ENCODE results near the gene TSR3.

TSR3 gene

DNA sequence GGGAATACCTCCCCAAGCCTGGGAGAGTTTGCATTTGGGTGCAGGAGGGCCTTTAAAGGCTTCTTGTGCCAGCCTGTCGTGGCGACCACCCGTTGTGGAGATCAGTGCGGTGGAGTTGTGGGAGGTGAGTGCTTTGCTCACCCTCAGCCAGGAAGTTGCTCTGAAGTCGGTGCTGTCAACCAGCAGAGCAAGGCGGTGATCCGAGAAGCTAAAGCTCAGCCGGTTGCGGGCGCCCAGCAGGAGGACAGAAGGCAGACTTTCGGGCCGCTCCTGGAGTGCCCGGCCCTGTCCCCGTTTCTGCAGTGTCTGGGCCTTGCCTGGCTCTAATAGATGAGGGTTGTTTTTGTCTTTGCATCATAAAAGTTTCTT lies 40.9 kb downstream of the TSR3 start:
- DNase-seq, result peak; percentile 34

DNA sequence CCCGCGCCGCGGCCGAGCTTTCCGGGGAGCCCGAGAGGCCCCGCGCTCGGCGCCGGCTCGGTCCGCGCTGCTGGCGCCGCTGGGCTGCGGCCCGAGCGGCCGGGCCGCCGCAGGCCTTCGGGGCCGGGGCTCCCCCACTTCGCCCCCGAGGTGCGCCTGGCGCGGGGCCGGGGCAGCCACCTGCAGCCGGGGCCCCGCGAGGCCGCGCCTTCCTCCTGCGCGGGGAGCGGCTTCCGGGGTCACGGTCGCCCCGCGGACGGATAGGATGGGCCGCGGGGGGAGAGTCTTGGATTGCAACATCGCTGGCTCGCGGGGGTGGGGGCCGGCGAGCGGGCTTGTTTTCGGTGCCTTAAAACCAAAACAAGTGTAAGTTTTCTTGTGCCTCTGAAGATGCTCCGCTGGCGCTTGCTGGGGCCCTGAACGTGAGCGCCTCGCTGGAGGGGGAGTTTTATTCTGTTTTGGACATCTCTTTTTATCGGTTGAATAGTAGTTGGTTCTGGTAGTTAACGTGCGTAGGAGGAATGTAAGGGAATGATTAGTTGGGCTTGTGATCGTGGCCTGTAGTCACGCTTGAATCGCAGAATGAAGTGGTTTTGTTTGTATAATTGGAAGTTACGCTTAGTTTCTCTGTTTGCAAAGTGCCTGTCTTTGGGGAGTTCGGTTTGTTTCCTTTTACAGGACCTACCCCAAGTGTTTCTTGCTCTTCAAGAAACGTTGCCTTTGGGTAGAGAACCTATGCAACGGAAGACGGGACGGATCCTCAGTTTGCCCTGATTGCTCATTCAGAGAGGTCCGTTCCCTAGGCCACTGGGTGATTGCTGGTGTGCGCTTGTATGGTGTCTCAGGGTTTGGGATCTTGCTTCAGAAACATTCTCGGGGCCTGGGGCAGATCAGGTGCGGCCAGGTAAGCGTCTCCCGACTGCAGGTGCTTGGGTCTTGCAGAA lies 41.5 kb downstream of the TSR3 start:
- H3F3A ChIP-seq (ENCODE audit: insufficient read depth, low read length), result no peaks in the 10 kb centered on the region
- peak overlapping the region; percentile 80 for H3K4me2 ChIP-seq (ENCODE audit: low read depth, low read length)
- no peaks in the 10 kb centered on the region for H3K9me2 ChIP-seq (replicated peaks; ENCODE audit: insufficient read depth, low read length)
- no peak overlapping the region for H2AFZ ChIP-seq (ENCODE audit: low read length)
- TF ChIP-seq EZH2phosphoT487 (IDR thresholded peaks at IDR 0.05; ENCODE audit: low read length) (no peak), EZH2 (optimal IDR thresholded peaks at IDR 0.05; ENCODE audit: low read depth, low read length) (no peak)
- TF ChIP-seq, protein P1, sequence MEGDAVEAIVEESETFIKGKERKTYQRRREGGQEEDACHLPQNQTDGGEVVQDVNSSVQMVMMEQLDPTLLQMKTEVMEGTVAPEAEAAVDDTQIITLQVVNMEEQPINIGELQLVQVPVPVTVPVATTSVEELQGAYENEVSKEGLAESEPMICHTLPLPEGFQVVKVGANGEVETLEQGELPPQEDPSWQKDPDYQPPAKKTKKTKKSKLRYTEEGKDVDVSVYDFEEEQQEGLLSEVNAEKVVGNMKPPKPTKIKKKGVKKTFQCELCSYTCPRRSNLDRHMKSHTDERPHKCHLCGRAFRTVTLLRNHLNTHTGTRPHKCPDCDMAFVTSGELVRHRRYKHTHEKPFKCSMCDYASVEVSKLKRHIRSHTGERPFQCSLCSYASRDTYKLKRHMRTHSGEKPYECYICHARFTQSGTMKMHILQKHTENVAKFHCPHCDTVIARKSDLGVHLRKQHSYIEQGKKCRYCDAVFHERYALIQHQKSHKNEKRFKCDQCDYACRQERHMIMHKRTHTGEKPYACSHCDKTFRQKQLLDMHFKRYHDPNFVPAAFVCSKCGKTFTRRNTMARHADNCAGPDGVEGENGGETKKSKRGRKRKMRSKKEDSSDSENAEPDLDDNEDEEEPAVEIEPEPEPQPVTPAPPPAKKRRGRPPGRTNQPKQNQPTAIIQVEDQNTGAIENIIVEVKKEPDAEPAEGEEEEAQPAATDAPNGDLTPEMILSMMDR (IDR thresholded peaks at IDR 0.05; ENCODE audit: low read length), result no peak
- H3K27ac ChIP-seq (ENCODE audit: low read length), result no peak overlapping the region; the same call in 1 of the 2 replicates
- H3K36me3 ChIP-seq (replicated peaks; ENCODE audit: insufficient read depth, low read length), result no peaks in the 10 kb centered on the region; the same call in 1 of the 2 replicates
- H3K4me1 ChIP-seq (ENCODE audit: low read length), result peaks cover 9% of the 10 kb centered on the region
- H3K27me3 ChIP-seq (replicated peaks; ENCODE audit: insufficient read depth, low read length), result no peaks in the 10 kb centered on the region
- H3K4me3 ChIP-seq (ENCODE audit: low read length), result peak overlapping the region; percentile 77
- peaks cover 53% of the 10 kb centered on the region for H3K79me2 ChIP-seq (ENCODE audit: low read length)
- DNase-seq, result peak; percentile 36
- peaks cover 42% of the 10 kb centered on the region for H4K20me1 ChIP-seq (ENCODE audit: insufficient read depth, low read length)
- H3K9me3 ChIP-seq (replicated peaks; ENCODE audit: insufficient read depth, low read length), result no peaks in the 10 kb centered on the region
- peak overlapping the region; percentile 72 for H3K9ac ChIP-seq (ENCODE audit: low read length)

More for the DNA sequence above, 40.9 kb downstream of the TSR3 start:
- H3K4me3 ChIP-seq (ENCODE audit: low read length), result peak overlapping the region; percentile 77
- no peak overlapping the region for H3K27ac ChIP-seq (ENCODE audit: low read length)
- no peaks in the 10 kb centered on the region for H3K27me3 ChIP-seq (replicated peaks; ENCODE audit: insufficient read depth, low read length)
- H3K4me1 ChIP-seq (ENCODE audit: low read length), result peaks cover 9% of the 10 kb centered on the region
- peaks cover 60% of the 10 kb centered on the region for H3K79me2 ChIP-seq (ENCODE audit: low read length)
- peak overlapping the region; percentile 72; the same call in 1 of the 2 replicates for H3K9ac ChIP-seq (ENCODE audit: low read length)
- no peak overlapping the region for H2AFZ ChIP-seq (ENCODE audit: low read length)
- TF ChIP-seq EZH2 (optimal IDR thresholded peaks at IDR 0.05; ENCODE audit: low read depth, low read length), result no peak
- TF ChIP-seq, protein P1 (IDR thresholded peaks at IDR 0.05; ENCODE audit: low read length), result no peak
- TF ChIP-seq EZH2phosphoT487 (IDR thresholded peaks at IDR 0.05; ENCODE audit: low read length), result no peak
- H4K20me1 ChIP-seq (ENCODE audit: insufficient read depth, low read length), result peaks cover 44% of the 10 kb centered on the region
- no peaks in the 10 kb centered on the region for H3K9me3 ChIP-seq (replicated peaks; ENCODE audit: insufficient read depth, low read length)
- no peaks in the 10 kb centered on the region for H3F3A ChIP-seq (ENCODE audit: insufficient read depth, low read length)
- no peaks in the 10 kb centered on the region for H3K9me2 ChIP-seq (replicated peaks; ENCODE audit: insufficient read depth, low read length)
- H3K4me2 ChIP-seq (ENCODE audit: low read depth, low read length), result peak overlapping the region; percentile 80
- no peaks in the 10 kb centered on the region; the same call in 1 of the 2 replicates for H3K36me3 ChIP-seq (replicated peaks; ENCODE audit: insufficient read depth, low read length)

DNA sequence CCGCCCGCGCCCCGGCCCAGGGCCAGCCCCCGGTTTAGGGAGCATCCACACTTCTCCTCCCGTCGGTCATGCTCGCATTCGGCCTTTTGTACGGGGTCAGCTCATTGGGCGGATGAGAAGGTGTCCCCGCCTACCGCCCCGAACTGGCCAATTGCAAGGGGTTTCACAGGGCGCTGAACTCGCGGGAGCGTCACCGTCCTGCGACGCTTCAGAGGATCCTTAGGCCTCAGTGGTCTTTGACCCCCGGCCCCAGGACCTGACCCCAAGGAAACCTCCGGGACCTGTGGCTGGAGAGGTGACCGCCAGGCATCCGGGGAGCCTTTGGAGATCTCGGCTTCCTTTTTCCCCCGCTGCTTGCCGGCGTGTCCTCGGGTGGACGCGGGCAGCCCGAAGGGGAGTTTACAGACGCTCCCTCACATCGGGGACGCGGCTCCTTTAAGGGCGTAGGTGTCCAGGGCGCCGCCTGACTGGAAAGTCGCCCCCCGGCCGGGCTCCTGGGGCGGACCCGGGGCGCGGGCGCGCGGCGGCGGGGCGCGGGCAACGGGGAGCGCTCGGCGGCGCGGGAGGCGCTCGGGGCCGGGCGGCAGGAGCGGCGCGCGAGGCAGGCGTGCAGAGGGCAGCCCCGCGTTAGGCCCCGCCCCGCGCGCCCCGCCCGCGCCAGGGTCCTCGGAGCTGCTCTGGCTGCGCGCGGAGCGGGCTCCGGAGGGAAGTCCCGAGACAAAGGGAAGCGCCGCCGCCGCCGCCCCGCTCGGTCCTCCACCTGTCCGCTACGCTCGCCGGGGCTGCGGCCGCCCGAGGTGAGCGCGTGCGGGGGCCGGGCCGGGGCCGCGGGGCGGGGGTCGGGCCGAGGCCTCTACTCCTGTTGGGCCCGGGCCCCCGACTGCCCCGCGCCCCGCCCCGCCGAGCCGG lies 42.4 kb downstream of the TSR3 start, which contains the start of gene UBE2I:
Gene UBE2I (plus strand): TSS at position 660 of the 909 bp plus-strand sequence. CDS start 4,395 bp downstream, outside the sequence.
- peak within 1 kb of the TSS; percentile 63 for H2AFZ ChIP-seq (ENCODE audit: low read length)
- H3K36me3 ChIP-seq (replicated peaks; ENCODE audit: insufficient read depth, low read length), result no peaks in the 10 kb centered on the region; the same call in 1 of the 2 replicates
- no peak for TF ChIP-seq EZH2phosphoT487 (IDR thresholded peaks at IDR 0.05; ENCODE audit: low read length)
- TF ChIP-seq, protein P1 (IDR thresholded peaks at IDR 0.05; ENCODE audit: low read length), result no peak
- H3F3A ChIP-seq (ENCODE audit: insufficient read depth, low read length), result no peaks in the 10 kb centered on the region; the same call in 1 of the 2 replicates
- no peaks in the 10 kb centered on the region for H3K9me2 ChIP-seq (replicated peaks; ENCODE audit: insufficient read depth, low read length)
- peak within 1 kb of the TSS; percentile 77 for H3K4me3 ChIP-seq (ENCODE audit: low read length)
- H3K79me2 ChIP-seq (ENCODE audit: low read length), result peaks cover 44% of the 10 kb centered on the region
- peak within 1 kb of the TSS; percentile 80 for H3K4me2 ChIP-seq (ENCODE audit: low read depth, low read length)
- H4K20me1 ChIP-seq (ENCODE audit: insufficient read depth, low read length), result peaks cover 40% of the 10 kb centered on the region
- peak within 1 kb of the TSS; percentile 98 for H3K9ac ChIP-seq (ENCODE audit: low read length)
- H3K27ac ChIP-seq (ENCODE audit: low read length), result peak within 1 kb of the TSS; percentile 94
- peak; percentile 96 for DNase-seq
- H3K9me3 ChIP-seq (replicated peaks; ENCODE audit: insufficient read depth, low read length), result no peaks in the 10 kb centered on the region
- H3K4me1 ChIP-seq (ENCODE audit: low read length), result peaks cover 11% of the 10 kb centered on the region
- no peaks in the 10 kb centered on the region for H3K27me3 ChIP-seq (replicated peaks; ENCODE audit: insufficient read depth, low read length)
